Adrenal gland (tissue), 12 donors: ENCODE measurements around the gene AJM1. TPM values are rescaled to one million over a fixed set of nuclear protein-coding genes. Genes with fewer than 3 reads are reported as not detected.

Source experiments
- DNase-seq, 7 donors: peaks; one replicate each; pipeline ENCODE4 v3.0.0-alpha.2; 2019 to 2020
- H3K27ac ChIP-seq, 5 donors: fragments of 200-600 bp; sonication (generic) in 4 of 5; 1 replicate in 3 of 5; 2 replicates in 2 of 5; pipeline versions ENCODE4 v1.5.1 to v1.8.0; 2016 to 2020; ENCODE audit warnings: mild to moderate bottlenecking in 1 of 5
- H3K27me3 ChIP-seq: fragments of 200-600 bp; 2 replicates; pipeline ENCODE4 v1.8.0; 2021
- H3K36me3 ChIP-seq, 2 donors: fragments of 200-600 bp; replicated peaks in 1 of 2; 1 replicate in 1 of 2; 2 replicates in 1 of 2; pipeline versions ENCODE4 v1.5.1 to v1.8.0; 2018 to 2022
- H3K4me1 ChIP-seq, 2 donors: fragments of 200-600 bp; replicated peaks in 1 of 2; 1 replicate in 1 of 2; 2 replicates in 1 of 2; pipeline versions ENCODE4 v1.5.1 to v1.8.0; 2018 to 2021
- H3K4me3 ChIP-seq, 4 donors: fragments of 200-600 bp; sonication (generic) in 3 of 4; one replicate each; pipeline ENCODE4 v1.5.1; 2016 to 2018
- H3K9me3 ChIP-seq, 3 donors: fragments of 200-600 bp; sonication (generic) in 1 of 3; replicated peaks in 1 of 3; 1 replicate in 2 of 3; 2 replicates in 1 of 3; pipeline versions ENCODE4 v1.5.1 to v1.8.0; 2016 to 2021
- CTCF ChIP-seq, 6 experiments: fragments of 450-650 bp in 4 of 6; fragments of 200-600 bp in 2 of 6; sonication (generic) in 1 of 6; IDR thresholded peaks; 1 replicate in 5 of 6; 2 replicates in 1 of 6; pipeline versions ENCODE4 v1.5.1 to v1.8.0; 2016 to 2021; ENCODE audit warnings: antibody characterized with exemption in 6 of 6, mild to moderate bottlenecking in 2 of 6, moderate library complexity in 1 of 6
- POLR2A ChIP-seq, 2 donors: fragments of 450-650 bp; IDR thresholded peaks; one replicate each; pipeline ENCODE4 v1.6.1; 2017; ENCODE audit warnings: antibody characterized with exemption in 2 of 2, mild to moderate bottlenecking in 2 of 2, moderate library complexity in 1 of 2
- WGBS, 4 donors: extraction: QIAGEN DNeasy Blood & Tissue Kit in 2 of 4; methylation state at CpG; one replicate each; pipeline versions ENCODE4 v1.1.5 to v1.1.7; 2013 to 2017; 5-methylcytosine and 5-hydroxymethylcytosine counted together
- intact Hi-C, 2 donors: fragments of 100-400 bp; cut with DNase I; formaldehyde crosslinking; loops; one replicate each; pipeline versions ENCODE4 v1.14.1 to v1.15.0; 2022 to 2023
- polyA plus RNA-seq, 3 donors: library from polyadenylated mRNA; stranded (reverse); fragments of 200-250 nt in 2 of 3; fragments of 350-450 nt in 1 of 3; fragmentation: Illumina TruSeq in 1 of 3; extraction: RNeasy Lipid Tissue Mini Kit (QIAGEN cat#74804) in 1 of 3; gene quantifications; one replicate each; pipeline ENCODE4 v1.2.3, GENCODE V29; 2013 to 2014
- total RNA-seq, 9 donors: library from RNA; depleted of rRNA in 4 of 9; stranded (reverse); fragments of >200 nt in 4 of 9; fragments of 120-200 nt in 1 of 9; fragmentation: NEBNext Ultra II Directional in 1 of 9; extraction: Animal tissue kit (Norgen Biotek cat#: 25700) in 1 of 9; gene quantifications; one replicate each; pipeline versions ENCODE4 v1.1.0 to v1.2.4, GENCODE V29; 2013 to 2023
- donor health status: healthy with polysubstance abuse.
- donor health status: Bipolar disorder and iron deficiency.
- donor health status: DM: yes; HTN: yes; CAD: no.
- donor health status: DM: no; HTN: no; CAD: no.
- donor health status: DM: no; HTN: no; CAD: no.
- donor health status: DM: yes; HTN: yes; CAD: no.

The AJM1 gene
- total and polyA plus RNA-seq, 12 donors, result 0.33 to 13.7 (median 3.3) TPM

DNA sequence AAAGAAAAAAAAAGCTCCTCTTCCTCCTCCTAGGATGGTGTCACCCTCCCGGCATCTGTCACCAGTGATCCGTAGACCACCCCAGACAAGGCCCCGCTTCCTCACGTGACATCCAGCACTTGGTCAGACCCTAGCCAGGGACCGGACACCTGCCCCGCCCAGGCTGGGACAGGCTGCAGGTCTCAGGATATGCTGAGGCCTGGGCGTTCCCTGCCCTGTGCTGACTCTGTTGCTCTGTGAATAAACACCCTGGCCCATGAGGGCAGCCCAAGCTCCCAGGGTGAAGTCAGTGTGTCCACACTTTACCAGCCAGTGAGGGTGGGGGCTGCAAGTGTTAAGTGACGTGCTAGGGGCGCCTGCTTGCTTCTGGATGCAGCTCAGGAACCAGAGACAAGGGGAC, 18.3 kb downstream of the AJM1 start:
- Histone ChIP-seq H3K36me3 (peaks cover 0 to 35% of the 10 kb centered on the region in 2 donors), H3K9me3 (no peaks in the 10 kb centered on the region), H3K4me1 (peaks cover 18 to 26% of the 10 kb centered on the region in 2 donors), H3K27ac (no peak overlapping the region), H3K27me3 (no peaks in the 10 kb centered on the region), H3K4me3 (no peak overlapping the region)
- DNase-seq, result peak in 5 of 7 donors; percentile 12 to 54 (median 23)
- WGBS, 4 donors, result 86 to 95% (median 90%) methylated on average over 8 to 9 of the region's 9 CpGs
- TF ChIP-seq POLR2A (IDR thresholded peaks at IDR 0.05) (no peak), CTCF (IDR thresholded peaks at IDR 0.05) (no peak)
- intact Hi-C loops, result no loop called here

DNA sequence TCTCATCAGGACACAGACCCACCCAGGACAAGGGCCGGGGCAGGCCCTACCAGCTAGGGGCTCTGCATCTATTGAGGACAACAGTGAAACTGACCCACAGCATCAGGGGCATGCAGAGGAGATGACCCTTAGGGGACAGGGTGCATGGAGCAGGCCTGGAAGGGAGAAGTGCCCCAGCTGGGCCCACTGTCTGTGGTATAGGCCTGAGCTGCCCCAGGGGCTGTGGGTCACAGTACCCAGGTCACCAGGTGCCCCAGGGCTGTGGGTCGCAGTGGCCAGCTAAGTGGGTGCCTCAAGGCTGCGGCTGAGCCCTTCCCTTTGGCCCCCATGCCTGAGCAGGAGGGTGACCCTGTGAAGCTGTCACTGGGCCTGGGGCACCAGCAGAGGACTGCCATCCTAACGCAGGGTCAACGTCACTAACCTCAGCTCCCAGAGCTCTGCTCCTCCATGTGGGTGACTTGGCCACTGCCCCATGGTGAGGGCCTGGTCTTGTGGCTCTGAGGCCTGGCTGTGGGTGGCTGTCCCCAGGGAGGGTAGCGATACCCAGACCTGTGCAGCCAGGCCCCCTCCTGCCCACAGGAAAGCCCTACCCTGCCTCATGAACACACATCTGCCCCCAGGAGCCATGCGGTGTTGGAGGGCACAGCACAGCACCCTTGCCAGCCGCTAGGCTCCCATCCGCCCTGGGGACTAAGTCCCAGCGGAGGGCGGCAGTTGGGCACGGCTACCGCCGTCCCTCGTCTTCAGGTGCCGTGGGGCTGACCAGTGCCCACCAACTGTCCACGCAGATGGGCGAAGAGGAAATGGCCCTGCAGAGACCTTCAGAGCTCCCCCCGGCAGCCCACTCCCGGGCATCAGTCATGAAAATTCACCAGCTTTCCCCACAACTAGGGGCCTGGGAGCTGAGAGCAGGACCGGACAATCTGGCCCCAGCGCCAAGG, 18.9 kb downstream of the AJM1 start:
- Histone ChIP-seq H3K27me3 (no peaks in the 10 kb centered on the region), H3K36me3 (peaks cover 0 to 35% of the 10 kb centered on the region in 2 donors), H3K4me1 (peaks cover 20 to 26% of the 10 kb centered on the region in 2 donors), H3K4me3 (no peak overlapping the region), H3K9me3 (no peaks in the 10 kb centered on the region), H3K27ac (no peak overlapping the region)
- intact Hi-C loops, result no loop called here
- TF ChIP-seq POLR2A (IDR thresholded peaks at IDR 0.05) (no peak), CTCF (IDR thresholded peaks at IDR 0.05) (no peak)
- WGBS, 4 donors, result 88 to 92% (median 91%) methylated on average over 8 to 22 of the region's 22 CpGs
- peak in 3 of 7 donors; percentile 12 to 22 (median 19) for DNase-seq

DNA sequence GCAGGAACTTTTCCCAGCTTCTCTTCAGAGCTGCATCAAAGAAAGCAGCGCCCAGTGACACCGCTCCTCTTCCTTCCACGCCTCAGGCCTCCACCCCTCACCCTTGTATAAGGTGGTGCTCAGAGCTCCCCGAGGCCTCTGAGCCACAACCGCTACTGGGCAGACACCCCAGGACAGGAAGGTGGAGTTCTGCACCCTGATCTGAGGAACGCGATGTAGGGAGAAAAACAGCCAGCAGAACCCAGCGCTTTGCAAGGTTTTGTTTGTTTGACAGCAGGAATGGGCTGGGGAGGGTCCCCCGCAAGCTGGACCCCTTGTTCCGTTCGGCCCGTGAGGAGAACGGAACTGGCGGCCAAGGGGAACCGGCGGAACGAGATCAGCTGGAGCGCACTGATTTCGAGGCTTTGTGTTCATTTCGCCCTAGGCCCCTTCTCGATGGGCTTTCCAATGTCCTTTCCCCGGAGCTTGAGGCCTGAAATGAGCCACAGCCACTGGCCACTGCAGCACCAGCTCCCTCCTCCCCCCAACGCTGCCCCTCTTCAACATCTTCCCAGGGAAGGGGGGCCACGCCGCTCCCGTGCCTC, 19.7 kb downstream of the AJM1 start:
- Histone ChIP-seq H3K9me3 (no peaks in the 10 kb centered on the region), H3K27ac (no peak overlapping the region), H3K4me1 (peaks cover 22 to 30% of the 10 kb centered on the region in 2 donors), H3K27me3 (no peaks in the 10 kb centered on the region), H3K4me3 (no peak overlapping the region), H3K36me3 (peaks cover 0 to 35% of the 10 kb centered on the region in 2 donors)
- DNase-seq, result peak in 1 of 7 donors; percentile 10
- intact Hi-C loops, result no loop called here
- TF ChIP-seq CTCF (IDR thresholded peaks at IDR 0.05), result no peak
- no peak for TF ChIP-seq POLR2A (IDR thresholded peaks at IDR 0.05)
- 87 to 91% (median 88%) methylated on average over 26 of the region's 26 CpGs for WGBS, 4 donors

- no peaks in the 10 kb centered on the region for H3K27me3 ChIP-seq
- H3K4me3 ChIP-seq, result no peak overlapping the region
- 85 to 93% (median 91%) methylated on average over 12 to 31 of the region's 31 CpGs for WGBS, 4 donors
- TF ChIP-seq CTCF (IDR thresholded peaks at IDR 0.05) (no peak), POLR2A (IDR thresholded peaks at IDR 0.05) (no peak)
- H3K36me3 ChIP-seq, result peaks cover 0 to 35% of the 10 kb centered on the region in 2 donors
- H3K9me3 ChIP-seq, result no peaks in the 10 kb centered on the region
- peak in 2 of 7 donors; percentile 11 to 16 for DNase-seq
- H3K27ac ChIP-seq, result no peak overlapping the region
- intact Hi-C loops, result no loop called here
- H3K4me1 ChIP-seq, result peaks cover 24 to 32% of the 10 kb centered on the region in 2 donors
Measured at GRCh38 chr9:136862849-136863622, 20.8 kb downstream of the AJM1 start.
